Stimulated activated CD8-positive, alpha-beta memory T cell treated with anti-CD3 and anti-CD28 coated beads, Interleukin-15, amount 100 ng/mL, for 4 hours (primary cell): ENCODE measurements around the gene NDC80.
"Not testable (repeated sequence)": the region's sequence is repeated elsewhere in the genome, so short reads cannot be mapped to it uniquely, and the experiment has no call there.

Source experiments
- DNase-seq, 2 donors: peaks; one replicate each; pipeline ENCODE4 v3.0.0-alpha.2; 2020; ENCODE audit warnings: low read depth in 2 of 2

The NDC80 gene

GRCh38 chr18:2625217-2625616, 53.9 kb downstream of the NDC80 start:
- DNase-seq: no peak

GRCh38 chr18:2627821-2628276, 56.5 kb downstream of the NDC80 start:
- DNase-seq: no peak

DNA sequence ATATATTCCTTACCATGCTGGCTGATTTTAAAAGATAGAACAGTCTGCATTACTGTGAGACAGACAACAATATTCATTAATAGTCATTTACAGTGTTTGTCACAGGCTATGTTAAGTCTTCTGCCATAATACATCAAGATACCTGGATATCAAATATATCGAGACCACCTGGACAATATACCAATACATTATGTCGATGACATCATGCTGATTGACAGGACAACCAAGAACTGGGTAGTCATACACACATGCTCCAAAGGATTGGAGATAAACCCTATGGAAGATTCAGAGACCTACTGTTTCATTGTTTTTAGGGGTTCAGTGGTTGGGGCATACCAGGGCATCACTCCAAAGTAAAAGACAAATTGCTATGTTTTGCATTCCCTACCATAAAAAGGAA, 57.6 kb downstream of the NDC80 start:
- no peak for DNase-seq

- DNase-seq: no peak
Observed at GRCh38 chr18:2635586-2635985, 64.2 kb downstream of the NDC80 start.

GRCh38 chr18:2636126-2636631, 64.8 kb downstream of the NDC80 start:
- DNase-seq: no peak

- DNase-seq: no peak
Observed at GRCh38 chr18:2641638-2642037, 70.3 kb downstream of the NDC80 start.

DNA sequence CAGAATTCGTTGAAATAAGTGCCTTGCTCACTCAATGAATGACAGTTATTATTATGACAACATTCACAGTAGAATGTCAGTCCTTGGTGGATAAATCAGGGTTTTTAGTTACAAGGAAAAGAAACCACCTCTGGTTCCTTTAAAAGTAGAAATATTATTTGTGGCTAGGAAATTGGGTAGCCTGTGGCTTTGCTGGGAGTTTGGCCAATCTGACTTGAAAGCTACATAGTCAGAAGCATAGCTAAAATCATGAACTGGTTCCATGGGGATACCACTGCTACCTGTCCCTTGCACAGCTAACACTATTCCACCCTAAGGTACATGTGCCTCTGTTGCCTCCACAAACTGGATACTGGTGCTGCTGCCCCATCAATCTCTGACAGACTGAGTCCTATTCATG, 71.4 kb downstream of the NDC80 start:
- no peak for DNase-seq

DNA sequence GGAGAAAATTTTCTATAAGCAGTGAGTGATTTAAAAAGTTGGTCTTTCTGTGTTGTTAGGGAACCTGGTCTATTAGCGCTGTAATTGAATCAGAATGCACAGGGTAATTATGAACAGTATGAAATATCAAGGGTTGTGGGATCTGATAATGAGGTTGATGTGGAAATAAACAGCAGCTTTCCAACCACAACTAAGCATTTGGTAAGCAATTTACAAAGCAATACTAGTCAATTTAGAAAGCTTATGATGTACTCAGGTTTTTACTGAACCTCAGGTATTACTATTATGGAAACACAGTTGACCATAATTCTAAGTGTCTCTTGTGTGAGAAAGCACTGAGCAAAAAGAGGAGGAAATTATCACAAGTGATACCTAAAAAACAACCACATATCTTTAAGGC, 73.2 kb downstream of the NDC80 start:
- no peak for DNase-seq

- DNase-seq: no peak
Observed at GRCh38 chr18:2651981-2652380, 80.6 kb downstream of the NDC80 start.

DNA sequence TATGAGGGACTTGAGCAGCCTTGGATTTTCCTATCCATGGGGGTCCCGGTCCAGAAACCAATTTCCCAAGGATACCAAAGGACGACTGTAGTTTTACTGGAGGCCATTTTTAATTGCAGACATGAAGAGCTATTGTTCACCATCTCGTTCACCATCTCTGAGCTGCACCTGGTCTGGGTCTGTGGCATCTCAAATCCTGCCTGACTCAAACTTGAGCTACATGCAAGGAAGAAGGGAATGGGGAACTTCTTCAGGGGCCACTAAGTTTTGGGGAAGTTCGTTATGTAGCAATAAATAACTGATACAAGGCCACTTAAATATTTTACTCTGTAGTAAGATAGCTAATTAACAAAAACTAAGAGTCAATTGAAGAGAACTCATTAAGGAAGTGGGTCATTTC, 82.1 kb downstream of the NDC80 start:
- DNase-seq: no peak

- no peak for DNase-seq
Observed at GRCh38 chr18:2654169-2654927, 83.0 kb downstream of the NDC80 start.

DNA sequence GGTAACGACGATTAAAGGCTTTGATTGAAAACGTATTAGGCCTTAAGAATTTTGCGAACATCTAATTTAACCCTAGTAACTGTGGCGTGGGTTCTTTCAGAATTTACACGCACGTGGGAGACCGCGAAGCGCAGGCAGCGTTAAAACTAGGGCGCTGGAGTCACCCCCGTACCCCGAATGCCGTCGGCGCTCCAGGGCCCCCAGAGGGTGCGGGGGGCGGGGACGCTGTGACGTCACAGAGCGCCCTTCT, 83.5 kb downstream of the NDC80 start:
- DNase-seq: peak; percentile 68 to 70

- DNase-seq: peak; percentile 87 to 89
Observed at GRCh38 chr18:2655178-2655953, 84.0 kb downstream of the NDC80 start, which contains the start of gene SMCHD1. Gene SMCHD1 (plus strand): TSS chr18:2655726. CDS start chr18:2656076, 350 bp downstream.

DNA sequence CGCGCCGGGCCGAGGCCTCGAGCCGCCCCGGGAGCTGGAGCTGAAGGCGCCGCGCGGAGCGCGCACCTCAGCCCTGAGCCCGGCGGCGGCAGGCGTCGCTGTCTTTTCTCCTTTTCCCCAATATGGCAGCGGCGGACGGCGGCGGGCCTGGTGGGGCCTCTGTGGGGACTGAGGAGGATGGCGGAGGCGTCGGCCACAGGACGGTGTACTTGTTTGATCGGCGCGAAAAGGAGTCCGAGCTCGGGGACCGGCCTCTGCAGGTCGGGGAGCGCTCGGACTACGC, 84.5 kb downstream of the NDC80 start:
- DNase-seq: no peak

DNA sequence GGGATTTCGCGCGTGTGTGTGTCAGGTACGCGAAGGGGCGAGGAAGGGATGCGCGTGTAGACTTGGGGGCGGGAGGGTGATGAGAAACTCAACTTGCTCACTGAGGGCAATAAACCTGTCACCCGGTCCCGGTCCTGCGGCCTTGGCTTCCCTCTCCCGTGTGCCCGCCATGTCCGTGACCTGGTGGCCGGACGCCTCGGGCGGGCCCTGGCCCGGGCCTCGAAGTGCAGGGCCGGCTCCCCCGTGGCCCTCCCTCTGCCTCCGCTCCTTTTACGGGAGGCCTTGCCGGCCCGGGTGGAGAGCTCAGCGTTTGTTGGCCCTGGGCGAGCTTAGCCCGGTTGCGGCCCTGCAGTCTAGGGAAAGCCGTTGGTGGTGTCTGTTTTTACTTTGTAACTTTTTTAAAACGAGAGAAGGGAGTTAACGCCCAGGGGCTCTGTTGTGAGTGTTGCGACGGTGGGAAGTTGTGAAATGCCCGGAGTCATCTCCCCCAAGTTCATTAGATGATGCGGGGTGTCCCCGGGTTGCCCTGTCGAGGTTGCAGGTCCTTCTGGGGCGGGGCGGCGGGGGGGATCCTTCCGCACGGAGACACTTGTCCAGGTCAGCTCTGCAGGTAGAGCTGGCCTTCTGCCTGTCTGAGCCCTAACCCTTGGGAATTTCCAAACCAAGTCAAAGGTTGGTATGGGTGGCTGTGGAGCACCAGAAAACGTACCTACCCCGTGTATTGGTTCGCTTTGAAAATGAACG, 85.1 kb downstream of the NDC80 start:
- DNase-seq: peak; percentile 9 to 21

DNA sequence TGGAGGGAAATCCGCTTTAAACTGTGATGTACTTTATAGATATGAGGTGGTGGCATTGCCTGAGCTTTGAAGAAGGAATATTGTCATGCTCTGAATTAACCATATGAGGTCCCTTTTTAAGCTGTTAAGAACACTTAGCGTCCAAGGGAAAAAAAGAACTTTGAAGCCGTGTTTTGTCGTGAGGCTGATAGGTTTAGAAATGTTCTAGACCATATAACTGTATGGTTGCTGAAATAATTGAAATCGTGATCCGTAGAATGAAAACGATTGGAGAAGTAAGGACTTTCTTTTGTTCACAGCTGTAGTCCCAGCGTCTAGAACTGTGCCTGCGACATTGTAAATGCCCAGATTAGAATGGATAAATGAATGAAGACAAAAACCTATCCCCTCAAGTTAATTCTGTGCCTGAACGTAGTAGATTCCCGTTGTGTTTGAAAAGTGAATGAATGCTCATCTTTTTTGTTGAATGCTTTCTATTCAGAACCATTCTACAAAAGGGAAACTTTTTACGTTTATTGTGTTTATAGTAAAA, 85.7 kb downstream of the NDC80 start:
- DNase-seq: no peak

DNA sequence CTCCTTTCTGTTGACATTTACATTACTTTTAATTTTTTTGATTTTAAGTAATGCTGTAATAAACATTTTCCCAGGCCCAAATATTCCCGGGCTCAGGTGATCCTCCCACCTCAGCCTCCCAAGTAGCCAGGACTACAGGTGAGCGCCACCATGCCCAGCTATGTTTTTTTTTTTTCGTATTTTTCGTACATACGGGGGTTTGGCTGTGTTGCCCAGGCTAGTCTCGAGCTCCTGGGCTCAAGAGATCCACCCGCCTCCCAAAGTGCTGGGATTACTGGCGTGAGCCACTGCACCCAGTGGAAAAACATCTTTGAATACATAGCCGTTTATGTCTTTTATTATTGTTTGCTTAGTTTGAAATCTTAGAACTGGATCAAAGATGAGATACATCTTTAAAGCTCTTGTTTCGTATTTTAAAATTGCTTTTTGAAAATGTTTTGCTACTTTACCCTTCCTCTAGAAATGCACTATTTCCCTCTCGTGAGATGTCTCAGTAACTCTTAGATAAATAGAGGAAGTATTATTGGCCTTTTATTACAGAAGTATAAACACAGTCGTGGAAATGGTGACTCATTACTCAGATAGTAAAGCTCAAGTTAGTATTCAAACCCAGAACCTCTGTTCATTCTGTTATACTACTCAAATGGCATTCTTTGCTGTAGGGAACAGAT, 86.6 kb downstream of the NDC80 start:
- no peak for DNase-seq

- not testable (repeated sequence) for DNase-seq
Observed at GRCh38 chr18:2660849-2661248, 89.5 kb downstream of the NDC80 start.

- DNase-seq: not testable (repeated sequence)
Observed at GRCh38 chr18:2662288-2662687, 90.9 kb downstream of the NDC80 start.

- no peak for DNase-seq
Observed at GRCh38 chr18:2662990-2663389, 91.6 kb downstream of the NDC80 start.
